Glomerular endothelial cell (primary cell): ENCODE results near the gene WDR5. TPM values are rescaled to one million over a fixed set of nuclear protein-coding genes. Genes with fewer than 3 reads are reported as not detected.

Source experiments
- DNase-seq: peaks from one replicate; pipeline ENCODE4 v3.0.0-alpha.2; 2011; ENCODE audit warnings: low read depth, low spot score; ENCODE audit errors: extremely low read depth
- total RNA-seq: library from RNA; depleted of rRNA; stranded (reverse); fragments of >200 nt; gene quantifications from 2 replicates; pipeline ENCODE4 v1.2.3, GENCODE V29; 2015

WDR5 gene
- total RNA-seq, 1 donor from 2014 or later = 23.9 TPM

DNA sequence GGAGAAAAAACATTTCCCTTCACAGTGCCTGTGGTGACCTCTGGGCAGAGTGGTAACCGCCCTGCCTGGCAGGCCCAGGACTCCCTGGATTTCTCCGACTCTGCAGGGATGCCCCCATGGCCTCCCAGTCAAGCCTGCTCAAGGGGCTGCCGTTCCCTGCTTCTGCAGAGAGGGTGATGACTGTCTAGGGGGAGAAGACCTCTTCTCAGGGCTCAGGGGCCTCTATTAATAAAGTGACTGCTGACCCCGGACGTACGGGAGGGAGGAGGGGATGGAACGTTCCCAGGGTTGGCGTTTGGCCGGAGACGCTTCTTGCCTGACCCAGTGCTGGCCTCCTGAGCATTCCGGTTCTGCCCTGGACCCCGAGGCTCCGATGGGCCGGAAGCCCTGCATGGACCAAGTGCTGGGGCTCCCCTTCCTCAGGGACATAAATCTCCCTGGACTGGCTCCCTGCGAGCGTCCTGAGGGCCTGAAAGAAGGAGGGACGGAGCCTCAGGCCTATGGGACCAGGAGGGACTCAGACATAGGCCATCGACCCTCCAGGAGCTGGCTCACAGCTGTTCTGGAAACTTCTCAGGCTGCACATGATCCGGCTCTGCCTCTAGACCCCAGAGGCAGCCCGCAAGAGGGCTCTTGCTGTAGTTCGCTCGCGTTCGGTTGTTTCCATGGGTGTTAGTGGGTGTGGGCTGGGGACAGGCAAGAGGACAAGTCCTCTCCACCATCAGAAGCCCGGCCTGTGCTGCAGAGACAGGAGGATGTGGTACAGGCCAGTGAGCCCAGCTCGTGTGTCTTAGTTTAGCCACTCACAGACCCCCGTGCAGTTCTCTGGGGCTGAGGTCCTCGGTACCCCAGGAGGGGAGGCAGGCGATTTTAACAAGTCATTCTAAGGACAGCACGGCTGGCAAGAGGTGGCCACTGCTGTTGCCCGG is 36.6 kb downstream of the WDR5 start:
- no peak for DNase-seq

DNA sequence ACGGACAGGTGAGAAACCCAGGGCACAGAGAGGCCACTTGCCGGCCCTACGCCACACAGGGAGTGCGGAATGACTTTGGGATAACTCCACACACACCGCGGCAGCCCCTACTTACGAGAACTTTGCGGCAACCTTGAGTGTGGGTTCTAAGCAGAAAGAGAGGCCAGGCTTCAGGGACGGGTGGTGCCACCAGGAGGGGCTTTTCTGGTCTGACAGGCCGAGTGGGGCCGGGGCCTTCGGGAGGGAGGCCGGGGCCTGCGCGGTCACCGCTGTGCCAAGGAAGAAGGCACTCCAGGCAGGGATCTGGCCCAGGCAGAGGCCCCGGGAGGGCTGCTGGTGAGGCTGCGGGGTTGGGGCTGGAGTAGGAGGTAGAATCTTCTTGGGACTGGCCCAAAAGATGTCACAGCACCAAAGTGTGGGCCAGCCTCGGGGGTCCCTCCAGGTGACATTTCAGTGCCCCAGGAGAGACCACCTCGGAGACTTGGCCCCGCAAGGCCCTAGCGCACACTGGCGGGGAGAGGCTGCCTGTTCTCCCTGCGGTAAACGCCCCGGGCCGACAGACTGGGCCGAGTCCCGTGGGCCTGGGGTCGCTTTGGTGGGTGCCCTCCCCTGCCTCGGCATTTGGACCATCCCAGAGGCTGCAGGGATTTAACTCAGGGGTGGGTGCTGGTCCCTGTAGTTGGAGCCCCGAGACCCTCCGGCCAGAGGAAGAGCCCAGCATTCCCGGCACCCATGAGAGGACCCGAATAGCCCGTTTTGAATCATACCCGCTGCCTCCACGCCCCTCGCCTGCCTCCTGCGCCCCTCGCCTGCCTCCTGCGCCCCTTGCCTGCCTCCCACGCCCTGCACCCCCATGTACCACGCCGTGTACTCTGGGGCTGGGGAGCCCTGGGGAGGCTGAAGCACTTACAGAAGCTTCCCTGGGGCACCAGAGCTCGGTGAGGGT is 37.5 kb downstream of the WDR5 start:
- DNase-seq = no peak

DNA sequence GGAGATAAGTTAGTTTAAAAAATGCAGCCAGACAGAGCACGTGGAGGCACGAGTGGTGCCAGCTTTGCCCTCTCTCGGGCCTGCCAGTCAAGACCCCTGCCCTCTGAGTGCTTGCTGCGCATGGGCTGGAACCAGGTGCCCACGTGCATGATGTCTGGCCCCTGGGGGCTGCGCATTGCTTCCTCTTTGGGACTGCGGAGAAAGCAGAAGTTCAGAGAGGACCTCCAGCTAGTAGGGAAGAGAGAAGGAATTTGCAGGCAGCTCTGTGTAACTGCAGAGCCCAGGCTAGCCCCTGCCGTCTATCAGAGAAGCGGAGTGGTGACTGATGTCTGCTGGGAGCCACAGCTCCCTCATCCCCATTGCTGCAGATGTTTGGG is 38.2 kb downstream of the WDR5 start:
- DNase-seq = no peak

DNA sequence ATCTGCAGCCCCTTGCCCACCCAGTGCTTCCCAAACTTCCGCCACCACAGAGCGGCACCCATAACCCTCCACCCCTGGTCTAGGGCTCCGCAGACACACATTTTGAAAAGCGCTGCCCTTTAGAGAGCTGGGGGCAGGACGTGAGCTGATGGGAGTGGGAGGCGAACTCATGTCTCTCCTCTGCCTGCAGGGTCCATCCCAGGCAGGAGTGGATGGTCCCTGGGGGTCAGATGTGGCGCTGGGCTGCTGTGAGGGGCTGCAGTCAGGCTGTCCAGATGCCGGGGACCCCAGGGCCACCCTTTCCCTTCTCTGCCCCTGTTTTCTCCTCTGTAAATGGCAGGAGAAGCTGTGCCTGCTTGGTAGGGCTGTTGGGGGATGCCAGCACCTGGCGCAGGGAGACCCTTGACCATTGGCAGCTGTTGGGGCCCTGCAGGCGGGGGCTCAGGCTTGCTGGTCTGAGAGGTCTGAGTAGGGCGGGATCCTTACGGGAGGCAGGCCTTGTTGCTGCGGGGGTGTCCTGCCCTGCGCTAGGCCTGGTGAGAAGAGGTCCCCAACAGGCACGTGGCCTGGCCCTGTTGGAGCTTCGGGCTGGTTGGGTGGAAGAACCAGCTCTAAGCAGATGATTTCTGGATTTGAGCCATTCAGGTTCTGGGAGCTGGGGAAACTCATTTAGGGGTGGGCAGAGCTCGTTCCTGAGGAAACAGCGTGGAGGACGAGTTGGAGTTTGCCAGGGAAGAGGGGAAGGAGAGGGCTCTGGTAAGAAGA is 38.8 kb downstream of the WDR5 start:
- no peak for DNase-seq

DNA sequence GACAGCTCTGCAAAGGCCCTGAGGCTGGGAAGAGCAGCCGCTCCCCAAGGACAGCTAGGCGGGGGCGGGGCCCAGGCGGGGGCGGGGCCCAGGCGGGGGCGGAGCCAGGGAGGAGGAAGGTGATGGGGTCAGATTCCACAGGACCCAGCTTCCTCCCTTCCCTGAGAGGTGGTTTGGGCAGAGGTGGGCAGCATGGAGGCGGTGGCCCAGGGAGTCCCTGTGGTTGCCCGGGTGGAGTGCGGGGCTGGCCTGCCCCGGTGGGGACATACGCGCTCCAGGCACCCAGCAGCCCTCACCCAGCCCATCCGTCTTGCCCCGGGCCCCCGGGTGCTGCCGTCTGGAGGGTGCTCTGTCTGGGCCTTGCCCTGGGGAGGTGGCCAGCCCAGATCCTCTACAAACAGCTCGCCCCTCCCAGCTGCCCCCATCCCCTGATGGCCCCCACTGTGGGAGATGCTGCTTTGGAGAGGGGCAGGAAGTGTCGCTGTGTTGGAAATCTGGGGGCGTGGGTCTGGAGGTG is 39.5 kb downstream of the WDR5 start:
- DNase-seq = no peak

DNA sequence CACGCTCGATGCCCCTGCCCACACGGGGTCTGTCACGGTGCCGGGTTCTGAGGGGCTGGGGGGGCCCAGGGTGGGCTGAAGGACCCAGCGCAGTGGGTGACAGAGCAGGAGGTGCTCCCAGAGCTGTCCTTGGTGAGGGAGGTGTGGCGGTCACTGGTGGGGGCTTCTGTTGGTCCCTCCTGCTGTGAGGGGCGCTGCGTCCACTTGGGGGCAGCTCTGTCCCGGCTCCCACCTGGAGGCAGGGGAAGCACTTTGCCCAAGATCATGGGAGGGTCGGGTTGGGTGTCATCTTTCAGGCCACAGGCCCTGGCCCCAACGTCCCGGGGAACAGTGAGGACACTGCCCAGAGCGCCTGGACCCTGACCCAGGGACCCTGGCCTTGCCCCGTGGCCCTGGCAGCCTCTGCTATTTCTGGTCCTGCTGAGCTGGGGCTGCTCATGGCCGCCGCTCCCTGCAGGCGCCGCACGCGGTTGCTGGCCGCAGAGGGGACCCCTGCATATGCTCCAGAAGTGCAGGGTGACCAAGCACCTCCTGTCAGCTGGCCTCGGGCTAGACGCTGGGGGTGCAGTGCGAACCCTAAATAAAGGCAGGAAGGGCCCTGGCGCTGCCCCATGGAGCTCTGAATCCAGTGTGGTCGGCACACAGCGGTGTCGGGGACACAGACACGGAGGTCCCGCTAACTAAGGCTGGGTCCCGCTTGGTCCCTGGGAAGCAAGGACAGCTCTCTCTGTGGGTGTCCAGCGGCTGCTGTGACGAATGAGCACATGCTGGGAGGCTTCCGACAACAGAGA is 40.1 kb downstream of the WDR5 start:
- DNase-seq = no peak

DNA sequence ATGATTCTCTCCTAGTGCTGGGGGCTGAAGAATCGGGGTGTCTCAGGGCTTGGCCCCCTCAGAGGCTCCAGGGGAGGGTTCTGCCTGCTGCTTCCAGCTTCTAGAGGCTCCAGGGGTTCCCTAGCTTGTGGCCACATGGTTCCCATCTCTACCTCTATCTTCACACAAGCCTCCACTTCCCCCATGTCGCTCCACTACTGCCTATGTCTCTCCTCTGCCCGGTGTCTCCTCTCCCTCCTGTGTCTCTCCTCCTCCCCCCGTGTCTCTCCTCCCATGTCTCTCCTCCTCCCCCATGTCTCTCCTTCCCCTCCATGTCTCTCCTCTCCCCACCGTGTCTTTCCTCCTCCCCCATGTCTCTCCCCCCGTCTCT is 40.7 kb downstream of the WDR5 start:
- DNase-seq = no peak

DNA sequence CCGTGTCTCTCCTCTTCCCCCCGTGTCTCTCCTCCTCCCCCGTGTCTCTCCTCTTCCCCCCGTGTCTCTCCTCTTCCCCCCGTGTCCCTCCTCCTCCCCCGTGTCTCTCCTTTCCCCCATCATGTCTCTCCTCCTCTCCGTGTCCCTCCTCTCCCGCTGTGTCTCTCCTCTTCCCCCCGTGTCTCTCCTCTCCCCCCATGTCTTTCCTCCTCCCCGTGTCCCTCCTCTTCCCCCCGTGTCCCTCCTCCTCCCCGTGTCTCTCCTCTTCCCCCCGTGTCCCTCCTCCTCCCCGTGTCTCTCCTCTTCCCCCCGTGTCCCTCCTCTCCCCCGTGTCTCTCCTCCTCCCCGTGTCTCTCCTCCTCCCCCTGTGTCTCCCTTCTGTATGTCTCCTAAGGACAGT is 41.3 kb downstream of the WDR5 start:
- no peak for DNase-seq

DNA sequence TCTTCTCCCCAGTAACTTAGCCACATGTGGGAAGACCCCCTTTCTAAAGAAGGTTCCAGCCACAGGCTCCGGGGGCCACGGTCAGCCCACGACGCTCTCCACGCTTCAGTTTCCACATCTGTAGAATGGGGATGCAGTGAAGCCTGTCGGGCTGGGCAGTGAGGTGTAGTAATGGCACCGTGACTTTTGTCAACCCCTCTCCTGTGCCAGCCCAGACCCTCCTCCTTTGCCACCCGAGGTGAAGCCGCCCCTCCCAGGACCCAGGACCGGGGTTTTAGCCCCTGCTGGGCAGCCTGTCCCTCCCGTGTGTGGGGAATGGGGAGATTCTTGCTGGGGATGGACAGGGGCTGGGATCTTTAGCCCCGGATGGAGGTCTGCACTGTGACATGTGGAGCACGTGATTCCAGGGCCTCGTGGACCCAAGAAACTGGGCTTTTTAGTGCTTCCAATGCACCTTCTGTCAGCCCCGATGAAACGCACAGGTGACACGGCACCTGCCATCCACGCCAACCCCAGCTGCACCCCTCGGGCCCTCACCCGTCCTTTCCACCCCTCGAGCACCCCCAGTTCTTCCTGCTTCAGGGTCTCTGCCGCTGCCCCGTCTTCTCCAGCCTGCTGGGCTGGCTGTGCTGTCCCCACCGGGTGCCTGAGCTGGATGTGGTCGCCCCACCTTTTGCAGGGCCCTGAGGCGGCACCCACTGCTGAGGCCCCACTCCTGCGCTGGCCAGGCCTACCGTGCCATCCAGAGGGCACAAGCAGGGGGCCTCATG is 41.9 kb downstream of the WDR5 start:
- DNase-seq = no peak

DNA sequence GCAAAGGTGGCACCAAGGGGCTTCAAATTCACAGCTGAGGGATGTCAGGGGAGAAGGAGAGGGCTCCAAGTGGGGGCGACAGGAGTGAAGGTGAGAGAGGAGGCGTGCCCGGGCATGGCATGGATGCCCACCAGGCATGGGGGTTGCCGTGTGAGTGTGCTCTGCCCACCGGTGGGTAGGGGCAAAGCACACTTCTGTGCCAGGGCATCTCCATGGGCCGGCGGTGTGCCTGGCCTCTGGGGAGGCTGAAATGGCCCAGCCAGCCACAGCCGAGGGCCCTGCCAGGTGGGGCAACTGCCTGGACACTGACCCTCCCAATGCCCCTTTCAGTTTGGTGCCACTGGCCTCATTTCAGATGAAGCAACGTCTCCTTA is 42.5 kb downstream of the WDR5 start:
- DNase-seq = no peak

DNA sequence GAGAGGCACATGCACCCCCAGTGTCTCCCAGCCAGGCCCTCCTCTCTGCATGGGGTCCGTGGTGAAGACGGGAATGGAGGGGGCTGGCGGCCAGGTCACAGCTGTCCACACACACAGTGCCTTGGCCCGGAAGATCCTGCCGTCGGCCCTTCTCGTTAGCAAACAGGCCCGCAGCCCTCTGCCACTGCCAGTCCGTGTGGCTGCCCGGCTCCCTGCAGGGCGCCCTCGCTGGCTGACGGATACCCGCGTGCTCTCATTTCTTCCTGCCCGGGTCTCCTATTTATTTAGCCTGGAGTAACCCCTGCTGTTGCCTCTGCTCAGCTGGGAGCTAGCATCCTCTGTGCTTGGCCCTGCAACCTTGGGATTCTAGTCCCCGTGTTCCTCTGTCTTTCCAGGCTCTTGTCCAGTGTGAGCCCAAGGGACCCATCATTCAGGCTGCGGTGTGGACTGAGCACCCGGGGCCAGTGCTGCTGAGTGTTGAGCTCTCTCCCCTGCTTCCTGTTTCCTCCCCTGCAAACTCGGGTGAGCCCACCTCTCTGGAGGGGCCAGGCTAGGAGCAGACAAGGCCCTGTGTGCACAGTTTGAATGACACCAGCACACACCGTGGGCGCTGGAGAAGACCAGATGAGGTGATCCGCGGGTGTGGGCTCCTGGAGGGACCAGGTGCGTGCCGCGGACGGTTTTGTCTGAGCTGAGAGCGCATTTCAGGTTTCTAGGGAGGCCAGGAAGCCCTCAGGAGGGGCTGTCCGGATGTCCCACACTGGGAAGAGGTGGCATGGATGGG is 43.1 kb downstream of the WDR5 start:
- no peak for DNase-seq

DNA sequence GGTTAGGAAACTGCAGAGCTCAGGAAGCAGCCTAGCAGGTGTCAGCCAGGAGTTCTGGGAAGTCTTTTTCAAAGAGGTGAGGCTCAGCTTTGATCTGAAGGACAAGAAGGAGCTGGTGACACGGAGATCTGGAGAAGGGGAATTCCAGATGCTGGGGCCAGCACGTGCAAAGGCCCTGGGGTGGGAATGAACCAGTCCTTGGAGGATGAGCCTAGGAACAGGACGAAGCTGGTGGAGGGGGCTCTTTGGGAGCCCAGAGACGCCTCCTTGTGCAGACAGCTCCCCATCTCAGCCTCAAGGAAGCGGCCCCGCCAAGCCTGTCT is 43.7 kb downstream of the WDR5 start:
- no peak for DNase-seq

DNA sequence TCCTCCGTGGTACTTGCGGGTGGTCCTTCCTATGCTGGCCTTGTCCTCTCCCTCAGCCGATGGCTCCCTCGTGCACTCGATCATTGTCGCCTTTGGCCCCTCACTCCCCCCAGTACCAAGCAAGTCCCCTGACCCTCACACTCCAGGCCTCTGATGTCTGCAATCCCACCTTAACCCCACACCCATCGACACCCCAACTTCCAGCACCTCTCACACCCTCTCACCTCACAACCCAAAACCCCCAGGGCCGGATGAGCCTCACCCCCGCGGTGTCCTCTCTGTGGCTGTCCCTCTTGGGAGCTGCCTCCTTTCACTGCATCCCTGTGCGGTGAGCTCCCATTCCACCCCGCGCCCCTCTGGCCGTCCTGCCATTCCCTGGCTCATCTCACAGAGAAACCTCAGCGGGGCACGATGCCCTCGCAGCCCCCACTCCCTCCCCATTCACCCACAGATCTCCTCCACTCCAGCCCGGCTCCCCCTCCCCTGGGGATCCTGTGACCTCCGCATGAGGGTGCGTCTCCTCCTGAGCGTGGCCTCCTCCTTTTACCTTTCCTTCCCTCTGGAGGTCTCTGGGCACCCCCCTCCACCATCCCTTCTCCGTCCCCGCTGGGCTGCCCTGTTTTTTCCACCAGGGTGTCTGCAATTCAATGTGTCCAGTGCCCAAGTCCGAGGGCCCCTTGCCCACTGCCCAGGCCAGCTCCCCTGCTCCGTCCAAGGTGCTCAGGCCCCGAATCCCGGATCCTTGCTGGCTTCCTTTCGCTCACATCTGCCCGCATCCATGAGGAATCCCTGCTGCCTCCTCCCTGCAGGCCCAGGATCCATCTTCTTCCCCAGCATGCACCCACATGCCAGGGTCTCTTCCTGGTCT is 44.3 kb downstream of the WDR5 start:
- no peak for DNase-seq

DNA sequence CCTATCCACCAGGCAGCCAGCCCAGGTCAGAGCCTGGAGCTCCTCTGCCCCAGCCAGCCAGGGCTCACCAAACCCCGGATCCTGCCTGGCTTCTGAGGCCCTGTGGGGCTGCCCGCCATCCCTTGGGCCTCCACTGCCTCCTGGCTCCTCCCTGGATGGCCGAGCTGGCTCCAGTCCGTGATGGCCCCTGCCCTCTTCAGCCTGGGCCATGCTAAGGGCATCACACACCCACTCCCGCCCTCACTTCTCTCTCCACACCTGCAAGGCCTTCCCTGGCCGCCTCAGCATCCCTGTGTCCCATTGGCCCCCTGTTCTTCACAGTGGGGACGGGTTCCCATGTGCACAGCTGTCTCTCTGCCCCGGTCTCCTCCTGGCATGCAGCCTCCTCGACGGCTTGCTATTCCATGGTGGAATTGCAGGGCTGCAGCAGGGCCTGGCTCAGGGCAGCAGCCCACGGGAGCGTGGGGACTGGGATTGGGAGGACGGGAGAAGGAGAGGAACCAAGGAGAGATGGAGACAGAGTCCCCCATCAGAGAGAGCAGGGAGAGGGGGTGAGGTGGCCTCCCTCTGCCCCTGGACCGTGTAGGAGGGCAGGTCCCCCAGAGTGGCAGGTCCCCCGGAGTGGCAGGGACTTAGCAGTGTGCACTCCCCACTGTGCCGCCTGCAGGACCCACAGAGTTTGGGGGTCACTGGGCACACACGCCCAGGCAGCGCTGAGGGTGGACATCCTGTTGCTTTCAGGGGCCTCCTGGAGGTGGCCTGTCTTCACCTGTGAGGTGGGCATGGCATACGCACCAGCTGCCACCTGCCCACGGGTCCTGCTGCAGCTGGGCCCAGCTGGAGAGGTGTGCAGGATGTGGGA is 45.1 kb downstream of the WDR5 start:
- DNase-seq = no peak

DNA sequence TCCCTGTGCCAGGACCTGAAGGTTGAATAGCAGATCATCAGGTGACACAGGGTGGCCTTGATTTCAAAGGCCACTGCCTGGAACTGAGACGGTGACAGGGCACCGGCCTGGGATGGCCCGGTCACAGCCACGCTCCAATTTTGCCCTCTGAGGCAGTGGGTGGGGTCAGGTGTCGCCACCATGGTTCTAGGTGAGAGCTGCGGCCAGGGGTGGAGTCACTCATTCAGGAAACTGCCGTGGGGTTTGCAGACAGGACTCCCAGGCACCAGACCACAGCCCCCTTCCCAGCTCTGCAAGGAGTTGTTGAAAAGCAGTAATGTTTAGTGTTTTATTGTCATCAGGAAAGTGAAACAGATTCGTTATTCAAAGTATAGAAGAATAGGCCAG is 45.8 kb downstream of the WDR5 start:
- no peak for DNase-seq

DNA sequence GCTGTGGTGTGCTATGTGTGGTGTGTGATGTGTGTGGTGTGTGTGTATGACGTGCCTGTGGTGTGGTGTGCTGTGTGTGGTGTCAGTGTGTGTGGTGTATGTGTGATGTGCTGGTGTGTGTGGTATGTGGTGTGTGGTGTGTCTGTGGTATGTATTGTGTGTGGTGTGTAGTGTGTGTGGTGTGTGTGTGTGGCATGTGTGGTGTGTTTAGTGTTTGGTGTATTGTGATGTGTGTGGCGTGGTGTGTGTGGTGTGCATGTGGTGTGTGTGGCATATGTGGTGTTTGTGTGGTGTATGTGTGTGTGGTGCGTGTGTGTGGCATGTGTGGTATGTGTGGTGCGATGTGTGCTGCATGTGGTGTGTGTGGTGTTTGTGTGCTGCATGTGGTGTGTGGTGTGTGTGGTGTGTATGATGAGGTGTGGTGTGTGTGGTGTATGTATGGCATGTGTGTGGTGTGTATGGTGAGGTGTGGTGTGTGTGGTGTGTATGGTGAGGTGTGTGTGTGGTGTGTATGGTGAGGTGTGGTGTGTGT is 46.7 kb downstream of the WDR5 start:
- DNase-seq = no peak
